Measurements from ENCODE around the gene CEP131.

The CEP131 gene

DNA sequence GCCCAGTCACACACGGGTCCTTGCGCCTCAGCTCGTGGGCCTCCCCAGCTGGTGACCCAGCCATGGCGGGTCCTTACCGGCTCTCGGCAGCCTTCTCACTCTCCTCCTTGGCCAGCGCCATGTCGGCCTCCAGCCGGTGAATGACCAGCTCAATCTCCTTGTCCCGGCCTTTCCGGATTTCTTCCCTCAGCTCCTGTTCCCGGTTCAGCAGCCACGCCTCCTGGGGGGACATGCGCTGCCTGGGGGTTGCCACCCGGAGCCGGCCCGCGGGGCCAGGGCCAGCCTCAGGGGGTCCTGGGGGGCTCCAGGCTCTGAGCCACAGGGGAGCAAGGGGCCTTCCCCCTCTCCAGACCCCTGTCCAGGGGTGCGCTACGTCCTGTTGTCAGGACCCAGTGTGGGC is 31.6 kb downstream of the CEP131 start:
- no peak for TF ChIP-seq CTCF (IDR thresholded peaks at IDR 0.05; ENCODE audit: insufficient read depth, missing control alignments)
- DNase-seq (ENCODE audit: insufficient read length, low spot score) (no peak), FAIRE-seq (no peak)

DNA sequence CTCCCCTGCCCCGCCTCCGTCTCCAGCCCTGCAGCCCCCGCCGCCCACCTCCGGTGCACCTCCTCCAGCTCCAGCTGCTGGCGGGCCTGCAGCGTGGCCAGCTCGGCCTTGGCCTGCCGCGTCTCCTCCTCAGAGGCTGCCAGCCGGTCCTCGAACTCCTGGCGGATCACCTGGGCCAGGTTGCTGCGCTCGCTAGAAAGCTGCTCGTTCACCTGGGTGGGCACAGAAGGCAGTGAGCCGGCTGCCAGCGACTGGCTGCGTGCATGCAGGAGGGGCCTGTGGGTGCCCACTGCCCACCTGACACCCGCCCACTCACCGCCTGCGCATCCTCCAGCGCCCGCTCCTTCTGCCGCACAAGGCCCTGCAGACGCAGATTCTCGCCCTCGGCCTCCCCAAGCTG is 32.2 kb downstream of the CEP131 start:
- FAIRE-seq (no peak), DNase-seq (ENCODE audit: insufficient read length, low spot score) (no peak)
- TF ChIP-seq CTCF (IDR thresholded peaks at IDR 0.05; ENCODE audit: insufficient read depth, missing control alignments), result no peak

DNA sequence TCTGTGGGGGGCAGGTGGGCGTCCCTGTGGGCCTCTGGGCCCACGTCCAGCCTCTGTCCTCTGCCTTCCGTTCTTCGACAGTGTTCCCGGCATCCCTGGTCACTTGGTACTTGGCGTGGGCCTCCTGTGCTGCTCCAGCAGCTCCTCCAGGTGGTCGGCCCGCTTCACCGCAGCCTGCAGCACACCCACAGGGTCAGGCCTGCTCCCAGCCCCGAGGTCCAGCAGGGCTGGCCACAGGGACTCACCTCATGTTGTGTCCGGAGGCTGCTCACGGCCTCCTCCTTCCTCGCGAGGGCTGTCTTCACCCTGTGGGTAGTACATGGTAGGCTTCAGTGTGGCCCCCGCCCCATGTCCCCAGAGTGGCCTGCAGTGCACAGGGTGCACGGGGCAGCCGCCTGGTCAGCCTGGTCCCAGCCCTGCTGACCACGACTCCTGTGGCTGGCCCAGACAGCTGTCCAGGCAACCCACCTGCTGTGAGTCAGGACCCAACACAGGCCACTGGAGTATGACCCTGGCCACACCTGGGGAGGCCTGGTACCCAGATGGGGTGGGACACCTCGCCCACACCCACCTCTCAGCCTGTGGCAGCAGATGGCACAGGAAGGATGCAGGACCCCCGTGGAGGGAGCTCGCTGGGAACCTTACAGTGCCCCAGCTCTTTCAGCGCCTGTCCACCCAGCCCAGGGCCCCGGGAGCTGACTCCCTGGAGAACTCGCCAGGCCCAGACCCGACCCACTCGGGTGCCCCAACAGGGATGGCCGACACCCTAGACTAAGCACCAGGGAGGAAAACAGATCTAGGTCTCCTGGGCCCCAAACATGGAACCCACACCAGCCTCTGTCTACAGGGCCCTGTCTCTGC is 32.9 kb downstream of the CEP131 start:
- FAIRE-seq (no peak), DNase-seq (ENCODE audit: insufficient read length, low spot score) (no peak)
- TF ChIP-seq CTCF (IDR thresholded peaks at IDR 0.05; ENCODE audit: insufficient read depth, missing control alignments), result peak; percentile 53

DNA sequence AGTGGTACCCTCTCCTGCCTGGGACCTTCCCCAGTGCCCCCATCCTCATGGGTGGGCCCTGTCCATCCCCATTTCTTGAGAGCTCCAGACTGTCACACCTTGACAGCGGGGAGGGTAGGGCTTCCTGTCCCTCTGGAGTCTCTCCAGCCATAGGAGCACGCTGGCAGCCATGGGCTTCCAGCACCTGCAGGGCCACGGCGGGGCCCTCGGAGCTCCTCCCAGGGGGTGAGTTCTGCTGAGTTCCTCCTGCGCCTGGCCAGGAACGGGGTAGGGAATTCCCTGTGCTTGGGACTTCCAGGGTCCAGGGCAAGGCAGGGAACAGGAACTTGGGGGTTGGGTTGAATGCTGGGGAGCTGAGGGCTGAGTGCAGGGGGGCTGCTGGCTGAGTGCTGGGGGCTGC is 33.7 kb downstream of the CEP131 start:
- FAIRE-seq, result no peak
- no peak for DNase-seq (ENCODE audit: insufficient read length, low spot score)
- TF ChIP-seq CTCF (IDR thresholded peaks at IDR 0.05; ENCODE audit: insufficient read depth, missing control alignments), result no peak

- DNase-seq (ENCODE audit: insufficient read length, low spot score) (no peak), FAIRE-seq (no peak)
- no peak for TF ChIP-seq CTCF (IDR thresholded peaks at IDR 0.05; ENCODE audit: insufficient read depth, missing control alignments)
These were observed 34.3 kb downstream of the CEP131 start for GRCh38 chr17:81188491-81188840.

- no peak for TF ChIP-seq CTCF (IDR thresholded peaks at IDR 0.05; ENCODE audit: insufficient read depth, missing control alignments)
- no peak for FAIRE-seq
- no peak for DNase-seq (ENCODE audit: insufficient read length, low spot score)
These were observed 34.9 kb downstream of the CEP131 start for GRCh38 chr17:81187586-81188490.
